Stimulated activated CD4-positive, alpha-beta T cell treated with anti-CD3 and anti-CD28 coated beads, Interleukin-4, amount 100 ng/mL, for 48 hours (primary cell): Measurements from ENCODE around the gene ZFAND3.
"Not testable (repeated sequence)": the region's sequence is repeated elsewhere in the genome, so short reads cannot be mapped to it uniquely, and the experiment has no call there.

ENCODE experiments used
- DNase-seq, 2 donors: peaks; one replicate each; pipeline ENCODE4 v3.0.0-alpha.2; 2020; ENCODE audit warnings: low read depth in 2 of 2

ZFAND3 gene

DNA sequence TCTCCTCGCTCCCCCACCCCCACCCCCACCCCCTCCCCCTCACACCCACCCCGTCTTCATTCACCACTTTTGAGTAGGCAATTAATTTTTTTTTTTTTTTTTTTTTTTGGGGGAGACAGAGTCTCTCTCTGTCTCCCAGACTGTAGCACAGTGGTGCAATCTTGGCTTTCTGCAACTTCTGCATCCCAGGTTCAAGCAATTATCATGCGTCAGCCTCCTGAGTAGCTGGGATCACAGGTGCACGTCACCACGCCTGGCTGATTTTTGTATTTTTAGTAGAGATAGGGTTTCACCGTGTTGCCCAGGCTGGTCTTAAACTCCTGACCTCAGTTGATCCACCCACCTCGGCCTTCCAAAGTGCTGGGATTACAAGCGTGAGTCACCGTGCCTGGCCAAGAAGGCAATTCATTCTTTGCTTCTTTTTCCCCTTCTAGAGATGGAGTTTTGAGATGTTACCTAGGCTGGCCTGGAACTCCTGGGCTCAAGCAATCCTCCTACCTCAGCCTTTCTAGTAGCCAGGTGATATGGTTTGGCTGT is 230.4 kb downstream of the ZFAND3 start:
- not testable (repeated sequence) for DNase-seq

DNA sequence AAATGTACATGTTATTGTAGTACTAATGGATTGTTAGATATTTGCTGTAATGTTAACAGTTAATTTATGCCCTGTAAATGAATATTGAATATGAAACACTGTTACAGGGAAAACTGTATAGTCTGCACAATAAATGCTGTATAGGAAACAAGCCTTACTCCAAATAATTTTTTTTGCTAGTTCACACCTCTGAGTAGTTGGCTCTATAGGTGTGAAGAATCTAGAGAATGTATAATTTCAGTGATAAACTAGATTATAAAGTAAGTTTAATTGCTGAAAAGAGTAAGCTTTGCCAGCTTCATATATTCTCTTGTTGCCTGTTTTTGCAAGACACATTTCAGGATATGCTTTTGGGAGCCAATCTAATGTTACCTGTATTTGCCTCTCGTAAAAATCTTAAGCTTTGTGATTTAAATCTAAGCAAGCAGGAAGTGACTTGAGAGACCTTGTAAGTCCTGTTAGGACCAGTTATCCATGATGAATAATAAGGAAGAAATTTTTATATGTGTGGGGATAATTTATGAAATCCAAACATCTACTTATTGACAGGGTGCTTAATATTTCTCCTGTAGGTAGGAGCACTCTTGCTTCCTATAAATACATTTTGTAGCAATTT is 232.4 kb downstream of the ZFAND3 start:
- DNase-seq = no peak

DNA sequence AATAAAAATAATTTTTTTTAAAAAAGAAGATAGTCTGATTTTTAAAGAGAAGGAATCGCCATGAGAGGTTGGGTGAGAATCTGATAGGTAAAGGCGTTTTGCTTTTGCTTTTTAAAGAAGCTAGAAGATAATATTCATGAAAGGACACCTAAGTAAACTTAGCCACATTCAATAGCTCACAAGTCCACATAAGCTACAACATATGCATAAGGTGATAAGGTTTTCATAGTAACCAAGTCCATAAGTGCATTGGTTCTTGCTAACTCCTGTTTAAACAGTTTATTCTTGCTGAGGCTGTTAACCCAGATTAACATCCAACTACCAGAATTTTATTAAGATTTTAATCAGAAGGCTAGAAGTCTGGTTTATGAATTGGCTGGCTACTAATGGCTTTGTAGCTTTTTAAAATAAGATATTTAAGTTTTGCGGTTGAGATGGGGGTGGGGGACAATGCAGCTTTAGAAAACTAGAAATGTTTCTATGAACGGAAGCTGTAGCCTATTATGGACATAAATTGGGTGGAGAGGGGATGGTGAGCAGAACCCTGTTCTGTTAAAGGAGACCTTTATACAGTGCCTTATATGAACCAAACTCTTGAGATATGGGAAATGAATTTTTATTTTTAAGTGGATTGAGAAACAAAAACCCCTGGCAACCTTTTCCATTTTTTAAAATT is 235.1 kb downstream of the ZFAND3 start:
- DNase-seq = no peak

DNA sequence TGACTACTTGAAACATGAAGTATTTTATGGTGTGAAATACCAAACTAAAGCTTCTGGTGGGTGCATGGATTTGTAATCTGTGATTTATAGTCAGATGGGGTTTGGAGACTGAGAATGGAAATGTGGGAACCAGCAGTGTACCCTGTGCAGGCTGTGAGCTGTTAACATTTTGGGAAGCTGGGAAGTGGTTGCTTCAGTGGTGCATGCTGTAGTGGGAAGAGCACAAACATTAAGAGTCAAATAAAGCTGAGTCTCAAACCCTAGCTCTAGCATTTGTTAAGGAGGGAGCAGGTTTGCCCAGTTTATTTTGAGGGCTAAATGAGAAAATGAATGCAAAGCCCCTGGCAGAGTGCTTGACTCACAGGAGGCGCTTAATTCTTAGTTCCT is 235.7 kb downstream of the ZFAND3 start:
- no peak for DNase-seq

DNA sequence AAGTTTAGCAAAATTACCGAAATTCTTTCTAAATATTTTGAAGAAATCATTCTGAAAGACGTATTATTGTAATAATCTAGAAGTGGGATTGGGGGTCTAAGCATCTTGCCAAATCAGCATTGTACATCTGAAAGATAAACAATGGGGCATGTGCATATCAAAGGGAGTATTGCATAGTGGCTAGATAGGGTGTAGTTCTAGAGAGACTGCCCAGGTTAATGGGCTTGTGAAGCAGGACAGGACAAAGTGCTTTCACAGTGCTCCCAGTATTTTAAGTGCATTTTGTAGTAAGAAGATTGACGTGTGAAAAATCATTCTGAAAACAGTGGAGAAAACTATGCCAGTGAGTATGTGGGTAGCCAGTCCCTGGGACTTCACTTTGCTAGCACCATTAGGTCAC is 236.8 kb downstream of the ZFAND3 start:
- no peak for DNase-seq

DNA sequence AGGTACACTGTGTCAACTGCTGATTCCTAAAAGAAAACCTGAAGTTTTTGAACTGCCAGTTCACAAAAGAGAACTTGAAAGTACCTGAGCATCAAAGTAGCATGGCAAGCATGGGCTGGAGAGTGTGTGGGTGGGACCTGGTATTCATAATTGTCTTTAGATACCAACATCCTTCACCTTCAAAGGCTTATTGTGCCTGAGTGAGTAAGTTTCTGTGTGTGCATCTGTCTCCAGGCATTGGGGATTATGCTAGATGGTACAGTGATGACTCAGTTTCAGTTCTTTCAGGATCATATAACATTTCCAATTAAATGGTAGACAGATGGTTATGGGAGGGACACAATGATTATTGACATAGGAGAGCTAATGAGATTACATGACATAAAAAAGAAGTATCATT is 238.5 kb downstream of the ZFAND3 start:
- DNase-seq = peak; percentile 40 to 67

DNA sequence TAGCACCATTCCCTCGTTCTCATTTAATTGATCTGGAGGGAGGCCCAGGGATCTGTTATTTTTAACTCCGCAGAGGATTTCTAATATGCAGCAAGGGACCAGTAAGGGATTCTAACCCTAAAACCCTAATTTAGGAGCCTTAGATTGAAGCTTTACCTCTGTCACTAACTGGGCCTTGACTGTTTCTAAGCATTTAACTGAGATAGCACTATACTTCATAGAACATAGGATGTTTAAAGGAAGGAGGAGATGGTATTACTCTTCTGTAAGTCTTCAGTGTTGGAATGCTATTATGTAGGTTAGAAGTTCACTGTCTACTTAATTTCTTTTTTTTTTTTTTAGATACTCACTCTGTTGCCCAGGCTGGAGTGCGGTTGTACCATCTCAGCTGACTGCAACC is 242.5 kb downstream of the ZFAND3 start:
- DNase-seq = no peak

DNA sequence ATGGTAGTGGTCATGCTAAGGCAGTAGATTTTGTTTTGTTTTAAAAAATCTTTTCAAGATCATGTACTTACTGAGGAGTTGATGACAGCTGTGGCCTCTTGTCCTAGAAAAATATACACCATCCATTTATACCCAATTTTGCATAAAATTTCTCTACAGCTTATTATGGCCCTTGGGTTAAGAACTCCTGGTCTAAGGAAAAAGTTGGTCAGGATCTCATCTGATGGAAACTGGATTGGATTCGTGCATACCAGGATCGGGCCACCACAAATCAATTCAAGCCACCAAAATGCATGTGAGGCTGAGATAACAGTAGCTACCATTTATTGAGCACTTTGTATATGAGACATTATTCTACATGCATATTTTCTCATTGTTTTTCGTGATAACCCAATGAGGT is 244.4 kb downstream of the ZFAND3 start:
- DNase-seq = no peak

DNA sequence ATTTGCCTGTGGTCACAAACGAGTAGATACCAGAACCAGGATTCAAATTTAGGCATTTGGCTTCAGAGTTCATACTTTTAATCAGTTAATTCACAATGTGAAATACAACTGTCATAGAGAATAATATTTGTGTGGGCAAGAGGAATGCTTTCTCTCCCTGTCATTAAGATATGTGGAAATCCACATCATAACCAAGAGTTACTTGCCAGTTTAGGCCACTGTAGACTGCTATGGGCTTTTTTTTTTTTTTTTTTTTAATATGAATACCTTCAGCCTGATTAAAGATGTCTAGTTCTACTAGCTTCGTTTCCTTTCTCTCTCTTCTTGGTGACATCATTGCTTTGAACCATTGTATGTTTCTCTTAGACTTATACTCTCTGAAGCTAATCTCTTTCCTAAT is 244.9 kb downstream of the ZFAND3 start:
- no peak for DNase-seq

DNA sequence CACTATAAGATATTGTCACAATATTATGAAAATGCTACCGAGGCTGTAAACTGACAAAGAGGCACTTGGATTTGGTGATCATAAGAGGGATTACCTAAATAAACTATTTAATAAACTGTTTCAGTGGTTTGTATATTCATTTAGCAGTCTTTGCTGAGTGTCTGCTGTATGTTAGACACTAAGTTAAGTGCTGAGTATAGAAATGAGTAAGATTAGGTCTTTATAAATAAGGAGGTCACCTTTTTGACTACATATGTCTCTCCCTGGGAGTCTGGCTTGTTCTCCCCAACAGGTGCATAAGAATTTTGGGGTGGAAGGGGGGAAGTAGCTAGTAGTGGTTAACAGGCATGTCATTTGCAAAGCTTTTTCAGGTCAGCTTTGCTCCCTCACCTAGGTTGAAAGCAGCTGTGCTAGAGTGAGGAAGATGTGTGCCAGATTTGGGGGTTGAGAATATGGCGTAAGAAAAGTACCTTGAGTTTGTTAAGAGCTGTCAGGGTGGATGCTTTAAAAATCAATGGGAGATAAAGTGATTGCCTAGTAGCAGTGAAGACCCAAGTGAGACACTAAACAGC is 246.3 kb downstream of the ZFAND3 start:
- DNase-seq = no peak

DNA sequence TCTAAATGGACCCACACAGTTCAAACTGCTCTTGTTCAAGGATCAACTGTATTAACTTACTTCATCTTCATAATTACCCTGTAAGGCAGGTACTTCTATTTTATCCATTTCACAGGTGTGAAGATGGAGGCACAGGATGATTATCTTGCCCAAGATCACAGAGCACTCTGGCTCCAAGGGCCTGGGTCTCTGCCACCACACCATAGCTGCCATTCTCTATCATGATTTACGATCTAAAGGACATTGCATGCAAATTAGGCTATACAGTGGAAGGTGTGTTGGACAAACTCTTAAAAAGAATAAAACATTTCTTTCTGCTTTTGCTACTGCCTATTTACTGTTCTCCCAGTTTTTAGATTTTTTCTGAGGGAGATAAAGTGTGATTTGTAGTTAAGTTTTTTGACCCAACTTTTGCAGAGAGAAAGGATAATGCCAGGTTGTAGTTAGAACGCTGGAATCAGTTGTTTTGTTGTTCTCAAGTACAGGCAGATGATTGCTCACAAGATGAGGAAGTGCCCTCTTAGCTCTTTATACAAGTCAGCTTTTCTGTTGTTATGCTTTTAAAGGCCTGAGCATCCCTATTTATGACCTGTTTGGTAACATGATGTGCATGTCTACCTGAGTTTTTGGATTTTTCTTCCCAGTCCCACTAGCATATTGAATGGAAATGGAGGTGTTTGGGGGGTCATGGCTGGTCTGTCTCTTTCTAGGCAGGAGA is 247.9 kb downstream of the ZFAND3 start:
- DNase-seq = no peak

DNA sequence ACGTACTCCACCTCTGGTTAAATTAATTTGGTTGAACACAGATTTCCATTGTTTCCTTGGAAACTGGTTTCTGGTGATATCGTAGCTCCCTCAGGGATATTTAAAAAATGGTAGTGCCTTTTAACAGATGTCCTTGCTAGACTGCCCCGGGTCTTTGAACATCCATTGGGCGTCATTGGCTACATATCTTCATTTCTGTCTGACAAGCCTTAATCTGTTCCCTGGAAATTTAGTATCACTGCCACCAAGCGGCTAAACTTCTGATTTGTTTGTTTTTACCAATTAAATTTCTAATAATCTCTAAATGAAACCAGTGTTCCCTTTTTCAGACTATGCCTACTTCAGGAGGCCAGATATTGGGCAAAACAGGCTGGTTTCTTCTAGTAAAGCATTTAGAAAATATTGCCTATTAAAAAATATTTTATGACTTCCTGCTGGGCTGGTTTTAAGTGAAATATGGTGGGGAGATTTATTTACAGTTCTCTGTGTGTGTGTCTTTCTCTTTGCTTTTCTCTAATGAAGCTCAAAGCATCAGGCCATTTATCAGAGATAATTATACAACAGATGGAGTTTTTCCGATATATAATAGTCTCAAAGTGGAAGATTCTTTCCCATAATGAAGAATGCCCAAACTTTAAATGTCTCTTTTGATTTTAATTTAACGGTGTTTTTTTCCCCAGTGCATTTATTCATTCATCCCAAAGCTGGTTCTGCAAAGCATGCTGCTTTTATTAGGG is 249.5 kb downstream of the ZFAND3 start:
- no peak for DNase-seq

DNA sequence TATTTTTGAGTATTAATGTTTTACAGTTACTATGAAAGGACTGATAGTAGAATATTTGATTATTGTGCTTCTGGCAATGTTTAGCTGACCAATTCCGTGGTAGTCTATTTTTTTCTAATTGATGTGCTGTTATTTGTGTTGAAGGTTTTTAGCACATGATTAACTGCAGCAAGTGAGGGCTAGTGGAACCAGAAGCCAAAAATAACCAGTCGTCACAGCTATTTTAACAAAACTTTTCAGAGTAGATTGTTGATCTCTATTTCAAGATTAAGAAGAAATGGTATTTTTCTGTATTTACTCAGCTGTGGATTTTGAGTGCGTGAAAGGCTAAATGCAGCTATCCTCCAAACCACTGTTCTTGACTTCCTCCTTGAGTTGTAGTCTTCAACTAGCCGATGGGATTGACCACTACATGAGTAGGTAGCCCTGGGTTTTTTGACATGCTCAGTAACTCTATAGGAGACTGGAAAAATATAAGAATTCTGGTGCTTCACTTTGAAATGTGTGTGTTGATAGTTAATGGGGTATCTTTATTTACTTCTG is 258.0 kb downstream of the ZFAND3 start:
- DNase-seq = no peak

DNA sequence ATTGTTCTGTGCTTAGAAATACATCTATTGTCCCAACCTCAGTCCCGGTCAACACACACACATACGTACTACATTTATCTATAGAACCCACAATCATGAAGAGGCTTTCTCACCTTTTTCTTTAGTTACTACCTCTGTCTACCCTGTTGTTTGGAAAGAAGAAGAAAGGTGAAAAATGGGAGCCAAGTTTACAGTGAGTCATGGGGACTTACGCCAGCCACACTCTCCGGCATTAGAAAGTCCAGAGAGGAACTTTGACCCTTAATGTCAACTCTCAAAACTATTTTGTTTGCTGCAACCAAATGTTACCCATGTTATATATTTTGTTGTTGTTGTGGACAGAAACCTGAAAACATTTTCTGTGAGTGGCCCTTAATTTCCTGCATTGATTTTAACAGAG is 259.1 kb downstream of the ZFAND3 start:
- DNase-seq = no peak

DNA sequence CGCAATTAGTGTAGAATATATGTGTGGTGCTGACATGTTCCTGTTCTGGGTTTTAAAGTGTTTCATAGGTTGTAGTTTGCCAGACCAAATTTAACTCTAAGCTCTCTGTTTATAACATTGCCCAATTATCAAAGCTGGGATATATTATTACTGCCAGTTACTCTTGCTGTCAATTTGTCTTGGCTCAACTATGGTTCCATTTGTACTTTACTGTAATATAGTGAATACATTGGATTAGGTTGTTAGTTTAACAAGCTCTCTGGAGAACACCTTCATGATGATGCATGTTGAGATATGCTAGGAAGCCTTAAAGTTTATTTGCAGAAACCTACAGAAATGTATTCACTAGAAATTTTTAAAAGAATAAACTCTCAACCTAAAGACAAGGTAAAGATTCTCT is 259.6 kb downstream of the ZFAND3 start:
- DNase-seq = no peak

DNA sequence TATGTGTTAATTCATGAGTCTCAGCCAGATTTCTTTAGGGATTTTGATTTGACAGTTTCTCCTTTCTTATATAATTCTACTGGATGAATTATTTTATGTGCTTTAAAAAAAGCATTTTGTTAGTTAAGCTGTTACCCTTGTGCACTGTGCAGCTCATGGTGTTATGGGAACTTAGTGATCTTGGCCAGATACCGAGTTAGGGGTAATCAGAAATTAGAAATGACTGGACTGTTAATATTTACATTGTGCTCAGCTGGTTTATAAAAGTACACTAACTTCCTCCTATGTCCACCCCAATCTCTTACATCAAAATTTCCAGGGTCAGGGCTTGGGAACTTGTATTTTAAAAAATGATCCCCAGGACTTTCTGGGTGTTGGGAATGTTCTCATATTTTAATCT is 260.0 kb downstream of the ZFAND3 start:
- DNase-seq = no peak

DNA sequence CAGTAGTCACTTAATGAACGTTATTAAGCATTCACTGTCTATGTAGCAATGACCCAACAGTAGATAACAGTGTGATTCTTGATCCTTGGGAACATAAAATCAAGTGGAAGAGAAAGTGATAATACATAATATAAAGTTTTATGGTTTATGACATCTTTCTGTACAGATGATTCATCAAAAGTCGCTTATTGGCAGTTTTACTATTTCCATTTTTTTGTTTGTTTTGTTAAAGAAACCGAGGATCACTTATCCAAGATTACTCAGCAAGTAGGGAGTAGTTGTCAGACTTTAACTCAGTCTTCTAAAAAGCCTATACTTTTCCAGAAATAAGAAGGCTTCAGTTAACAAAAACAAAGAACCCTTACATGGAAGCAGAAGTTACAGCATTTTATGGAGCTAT is 260.8 kb downstream of the ZFAND3 start:
- DNase-seq = no peak

DNA sequence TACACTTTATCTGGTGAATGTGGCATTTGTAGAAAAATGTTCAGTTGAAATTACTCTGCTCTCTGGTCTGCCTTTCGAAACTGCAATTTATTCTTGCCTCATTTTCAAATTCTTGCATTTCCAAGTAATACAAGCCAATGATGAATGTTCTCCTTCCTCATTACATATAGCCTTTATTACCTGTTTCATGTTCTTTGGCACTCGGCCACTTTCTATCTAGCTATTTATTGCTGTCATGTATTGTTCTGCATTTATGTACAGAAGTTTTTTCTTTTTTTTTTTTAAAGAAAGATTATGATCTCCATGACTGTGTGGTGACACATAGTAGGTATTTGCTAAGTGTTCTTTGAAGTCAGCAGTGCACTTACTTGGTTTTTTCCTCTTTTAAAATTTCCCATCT is 261.4 kb downstream of the ZFAND3 start:
- no peak for DNase-seq

DNA sequence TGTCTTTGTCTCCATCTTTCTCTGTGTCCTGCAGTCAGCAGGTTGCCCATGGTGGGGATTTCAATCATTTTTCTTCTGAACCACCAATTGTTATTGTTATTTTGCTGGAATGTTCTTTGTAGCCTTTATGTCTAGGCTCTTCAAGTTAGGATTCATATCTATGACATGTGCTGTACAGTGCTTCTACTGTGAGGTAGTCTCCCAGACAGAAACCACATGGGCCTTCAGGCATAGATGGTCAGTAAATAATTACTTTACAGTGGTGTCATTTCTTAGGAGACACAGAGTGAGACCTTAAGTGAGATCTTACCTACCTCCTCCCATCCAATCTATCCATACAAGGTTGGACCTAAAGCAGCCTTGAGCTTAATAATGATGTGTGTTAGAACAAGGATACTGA is 265.5 kb downstream of the ZFAND3 start:
- no peak for DNase-seq

DNA sequence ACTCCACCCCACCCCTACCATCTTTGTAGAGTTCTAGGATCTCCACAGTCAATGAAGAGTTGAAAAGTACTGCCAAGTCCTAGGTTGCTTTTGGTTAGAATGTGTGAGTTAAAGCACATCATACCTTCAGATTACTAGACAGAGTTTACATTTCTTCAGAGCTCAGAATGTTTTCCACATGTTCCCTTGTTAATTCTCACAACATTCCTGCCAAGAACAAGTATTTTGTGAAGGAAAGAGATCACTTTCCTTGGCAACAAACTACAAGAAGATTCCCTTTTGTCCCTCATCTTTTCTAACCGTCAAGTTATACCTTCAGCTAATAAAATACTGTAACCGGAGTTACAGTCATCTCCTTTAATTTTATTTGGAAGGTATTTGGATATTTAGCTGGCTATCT is 266.8 kb downstream of the ZFAND3 start:
- DNase-seq = no peak

DNA sequence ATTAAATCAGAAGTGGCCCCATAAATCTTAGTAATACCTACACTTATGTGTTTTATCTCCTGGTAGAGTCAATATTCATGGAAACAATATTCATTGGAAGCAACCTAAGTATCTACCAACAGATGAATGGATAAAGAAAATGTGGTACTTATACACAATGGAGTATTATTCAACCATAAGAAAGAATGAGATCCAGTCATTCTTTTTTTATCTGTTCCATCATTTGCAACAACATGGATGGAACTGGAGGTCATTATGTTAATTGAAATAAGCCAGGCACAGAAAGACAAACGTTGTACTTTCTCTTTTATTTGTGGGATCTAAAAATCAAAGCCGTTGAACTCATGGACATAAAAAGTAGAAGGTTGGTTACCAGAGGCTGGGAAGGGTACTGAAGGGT is 268.5 kb downstream of the ZFAND3 start:
- DNase-seq = no peak

DNA sequence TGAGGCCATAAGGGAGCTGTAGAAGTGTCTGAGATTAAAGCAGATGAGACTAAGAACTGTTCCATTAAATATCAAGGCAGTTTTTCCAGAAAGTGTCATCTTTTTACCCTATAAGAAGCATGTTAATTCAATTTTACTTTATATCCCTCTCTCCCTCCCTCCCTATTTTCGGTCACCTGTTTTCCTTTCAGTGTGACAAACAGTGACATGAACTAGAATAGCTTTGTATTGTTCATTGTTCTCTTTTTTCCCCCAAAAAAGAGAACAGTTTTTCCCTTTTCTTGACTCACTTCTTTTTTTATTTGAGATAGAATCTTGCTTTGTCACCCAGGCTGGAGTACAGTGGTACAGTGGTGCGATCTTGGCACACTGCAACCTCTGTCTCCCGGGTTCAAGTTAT is 269.3 kb downstream of the ZFAND3 start:
- no peak for DNase-seq
